DOHH2 (cell line): Measurements from ENCODE around the gene DSP.

Experiments used
- H3F3A ChIP-seq: fragments of 200-600 bp; sonication (generic), shearing (Covaris generic); 2 replicates; pipeline ENCODE4 v1.6.0; 2016; ENCODE audit warnings: antibody characterized with exemption, mild to moderate bottlenecking; ENCODE audit not compliant: control insufficient read depth, insufficient read depth
- H3K27ac ChIP-seq: fragments of 200-600 bp; sonication (generic); 2 replicates; pipeline ENCODE4 v1.5.1; 2014; ENCODE audit warnings: low read depth, mild to moderate bottlenecking, low read length, moderate library complexity
- H3K27me3 ChIP-seq: fragments of 200-600 bp; sonication (generic); 2 replicates; pipeline ENCODE4 v1.6.1; 2014; ENCODE audit warnings: mild to moderate bottlenecking, low read length, mixed read lengths; ENCODE audit not compliant: control insufficient read depth
- H3K36me3 ChIP-seq: fragments of 200-600 bp; sonication (generic); 2 replicates; pipeline ENCODE4 v1.6.1; 2014; ENCODE audit warnings: mild to moderate bottlenecking, low read length, moderate library complexity, mixed read lengths; ENCODE audit not compliant: control insufficient read depth
- H3K4me1 ChIP-seq: fragments of 200-600 bp; sonication (generic); 2 replicates; pipeline ENCODE4 v1.6.1; 2014; ENCODE audit warnings: mild to moderate bottlenecking, low read length, mixed read lengths; ENCODE audit not compliant: control insufficient read depth
- H3K4me2 ChIP-seq: fragments of 200-600 bp; sonication (generic); 2 replicates; pipeline ENCODE4 v1.6.0; 2014; ENCODE audit warnings: mild to moderate bottlenecking, low read length, moderate library complexity
- H3K4me3 ChIP-seq: fragments of 200-600 bp; sonication (generic); 2 replicates; pipeline ENCODE4 v1.5.1; 2014; ENCODE audit warnings: mild to moderate bottlenecking, low read length, mixed read lengths
- H3K79me2 ChIP-seq: fragments of 200-600 bp; sonication (generic); 2 replicates; pipeline ENCODE4 v1.6.1; 2014; ENCODE audit warnings: mild to moderate bottlenecking, low read length, mixed read lengths; ENCODE audit not compliant: control insufficient read depth
- H3K9me2 ChIP-seq: fragments of 200-600 bp; sonication (generic); replicated peaks from 2 replicates; pipeline ENCODE4 v1.6.1; 2014; ENCODE audit warnings: mild to moderate bottlenecking, low read length, mixed read lengths; ENCODE audit not compliant: control insufficient read depth
- H3K9me3 ChIP-seq: fragments of 200-600 bp; sonication (generic); 2 replicates; pipeline ENCODE4 v1.6.1; 2014; ENCODE audit warnings: antibody characterized with exemption, low read length, mixed read lengths; ENCODE audit not compliant: control insufficient read depth, insufficient read depth
- H4K20me1 ChIP-seq: fragments of 200-600 bp; sonication (generic); 2 replicates; pipeline ENCODE4 v1.6.0; 2014; ENCODE audit warnings: low read depth, mild to moderate bottlenecking, antibody characterized with exemption, low read length, moderate library complexity; ENCODE audit not compliant: control insufficient read depth, insufficient read depth
- CTCF ChIP-seq: fragments of 200-600 bp; sonication (generic); IDR thresholded peaks from one replicate; pipeline ENCODE4 v1.5.1; 2014; ENCODE audit warnings: antibody characterized with exemption, mild to moderate bottlenecking, low read depth, low read length; ENCODE audit not compliant: poor library complexity, severe bottlenecking
- EZH2phosphoT487 ChIP-seq: fragments of 200-600 bp; sonication (generic); IDR thresholded peaks from 2 replicates; pipeline ENCODE4 v1.6.1; 2017; ENCODE audit warnings: borderline replicate concordance, mild to moderate bottlenecking, antibody characterized with exemption, low read length, moderate library complexity, mixed read lengths

DSP gene

DNA sequence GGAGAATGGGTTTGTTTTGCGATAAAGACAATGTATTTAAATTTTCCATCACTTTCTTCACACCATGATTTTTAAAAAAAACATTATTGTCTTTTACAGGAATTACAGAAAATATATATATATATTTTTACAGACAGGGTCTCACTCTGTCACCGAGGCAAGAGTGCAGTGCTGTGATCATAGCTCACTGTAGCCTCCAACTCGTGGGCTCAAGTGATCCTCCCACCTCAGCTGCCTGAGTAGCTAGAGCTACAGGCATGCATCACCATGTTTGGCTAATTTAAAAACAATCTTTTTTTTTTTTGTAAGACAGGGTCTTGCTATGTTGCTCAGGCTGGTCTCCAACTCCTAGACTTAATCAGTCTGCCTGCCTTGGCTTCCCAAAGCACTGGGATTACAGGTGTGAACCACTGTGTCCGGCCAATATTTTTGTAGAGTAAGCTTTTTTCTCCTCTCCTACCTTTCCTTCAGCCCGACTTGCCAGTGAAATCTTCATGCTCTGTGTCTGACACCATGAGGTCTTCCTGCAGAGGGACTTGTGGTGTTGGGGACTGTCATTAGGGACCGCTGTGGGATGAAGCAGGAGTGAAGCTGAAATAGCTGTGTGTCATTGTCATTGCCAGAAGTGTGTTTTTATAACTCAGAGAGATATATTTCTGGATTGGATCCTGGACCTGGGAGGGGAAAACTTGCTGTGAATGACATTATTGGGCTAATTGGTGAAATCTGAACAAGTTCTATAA, 13.2 kb downstream of the DSP start:
- no peaks in the 10 kb centered on the region for H3K36me3 ChIP-seq
- H4K20me1 ChIP-seq: no peaks in the 10 kb centered on the region
- no peak overlapping the region for H3K4me3 ChIP-seq
- H3K79me2 ChIP-seq: no peaks in the 10 kb centered on the region
- H3F3A ChIP-seq: no peaks in the 10 kb centered on the region
- H3K27ac ChIP-seq: no peak overlapping the region
- TF ChIP-seq CTCF (no peak), EZH2phosphoT487 (no peak)
- no peaks in the 10 kb centered on the region for H3K9me2 ChIP-seq
- H3K4me1 ChIP-seq: no peaks in the 10 kb centered on the region
- H3K4me2 ChIP-seq: no peak overlapping the region
- H3K27me3 ChIP-seq: peaks cover 27% of the 10 kb centered on the region
- H3K9me3 ChIP-seq: no peaks in the 10 kb centered on the region

DNA sequence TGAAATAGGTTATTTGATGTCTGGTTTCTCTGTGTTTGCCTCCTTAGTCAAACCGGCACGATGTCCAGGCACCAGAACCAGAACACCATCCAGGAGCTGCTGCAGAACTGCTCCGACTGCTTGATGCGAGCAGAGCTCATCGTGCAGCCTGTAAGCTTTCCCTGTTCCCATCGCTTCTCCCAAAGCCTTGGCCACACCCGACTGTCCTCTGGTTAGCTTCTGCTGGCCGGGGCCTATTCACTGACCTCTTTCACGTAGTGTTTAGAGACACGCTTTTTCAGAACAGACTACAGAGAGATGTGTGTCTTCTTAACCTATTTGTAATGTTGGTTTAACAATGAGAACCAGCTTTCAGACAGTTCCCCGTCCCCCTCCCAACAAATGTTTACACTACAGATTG, 14.2 kb downstream of the DSP start:
- no peak overlapping the region for H3K4me3 ChIP-seq
- no peaks in the 10 kb centered on the region for H3K4me1 ChIP-seq
- H3K79me2 ChIP-seq: no peaks in the 10 kb centered on the region
- H3K27ac ChIP-seq: no peak overlapping the region
- peaks cover 32% of the 10 kb centered on the region for H3K27me3 ChIP-seq
- H3K9me3 ChIP-seq: no peaks in the 10 kb centered on the region
- no peak for TF ChIP-seq EZH2phosphoT487
- H3K36me3 ChIP-seq: no peaks in the 10 kb centered on the region
- H4K20me1 ChIP-seq: no peaks in the 10 kb centered on the region
- no peaks in the 10 kb centered on the region for H3K9me2 ChIP-seq
- no peak overlapping the region for H3K4me2 ChIP-seq
- H3F3A ChIP-seq: no peaks in the 10 kb centered on the region

DNA sequence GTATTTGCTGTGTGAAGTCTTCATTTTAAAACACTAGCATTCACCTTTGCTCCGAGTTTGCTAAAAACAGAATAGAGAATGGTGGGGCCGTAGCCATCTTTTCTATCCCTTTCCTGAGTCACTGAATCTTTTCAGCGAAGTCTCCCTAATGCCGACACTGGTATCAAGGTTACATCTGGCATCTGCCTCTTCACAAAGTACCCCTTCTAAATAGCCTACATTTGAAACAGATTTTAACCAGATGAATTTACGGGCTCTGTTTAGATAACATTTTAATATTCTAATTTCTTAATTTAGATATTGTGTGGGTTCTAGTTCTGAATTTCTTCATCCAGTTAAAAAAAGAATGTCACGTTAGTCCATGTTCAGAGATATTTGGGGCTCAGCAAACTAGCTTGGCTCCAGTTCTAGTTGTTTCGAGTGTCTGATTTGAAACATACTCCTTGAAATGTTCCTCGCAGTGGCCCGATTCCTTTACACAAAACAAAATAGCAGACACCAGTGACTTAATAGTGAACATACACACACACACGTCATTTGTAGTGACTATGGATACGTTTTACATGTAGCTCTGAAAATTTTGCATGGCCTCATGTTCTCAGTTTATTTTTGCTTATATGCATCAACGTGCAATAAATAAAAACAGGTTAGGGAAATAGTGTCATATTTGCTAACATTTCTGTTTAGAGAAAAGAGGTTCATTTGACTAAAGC, 15.1 kb downstream of the DSP start:
- H3K4me1 ChIP-seq: no peaks in the 10 kb centered on the region
- no peaks in the 10 kb centered on the region for H3K79me2 ChIP-seq
- H3K4me3 ChIP-seq: no peak overlapping the region
- no peaks in the 10 kb centered on the region for H3K36me3 ChIP-seq
- no peak overlapping the region for H3K27ac ChIP-seq
- H4K20me1 ChIP-seq: no peaks in the 10 kb centered on the region
- no peak overlapping the region for H3K4me2 ChIP-seq
- no peaks in the 10 kb centered on the region for H3K9me2 ChIP-seq
- H3K9me3 ChIP-seq: no peaks in the 10 kb centered on the region
- TF ChIP-seq EZH2phosphoT487: no peak
- no peak for TF ChIP-seq CTCF
- peaks cover 32% of the 10 kb centered on the region for H3K27me3 ChIP-seq
- H3F3A ChIP-seq: no peaks in the 10 kb centered on the region

- Histone ChIP-seq H3K27ac (no peak overlapping the region), H3K79me2 (no peaks in the 10 kb centered on the region), H3K27me3 (peaks cover 28% of the 10 kb centered on the region), H3K9me3 (no peaks in the 10 kb centered on the region), H4K20me1 (no peaks in the 10 kb centered on the region), H3K4me2 (no peak overlapping the region), H3K4me3 (no peak overlapping the region), H3K4me1 (no peaks in the 10 kb centered on the region), H3K9me2 (no peaks in the 10 kb centered on the region), H3K36me3 (no peaks in the 10 kb centered on the region), H3F3A (no peaks in the 10 kb centered on the region)
- TF ChIP-seq EZH2phosphoT487 (no peak), CTCF (no peak)
Measured at GRCh38 chr6:7557652-7558051, 16.2 kb downstream of the DSP start.
